SK-N-SH treated with all-trans-retinoic acid at 6 μM for 48 hours (cell line): ENCODE measurements around the gene EEFSEC.

Experiments
- ATAC-seq: fragments of 200-7000 bp; cut with Tn5 transposase; 3 replicates; pipeline ENCODE4 v1.9.1; 2020; ENCODE audit warnings: mild to moderate bottlenecking, moderate library complexity
- ARNTL ChIP-seq: fragments of 450-650 bp; formaldehyde crosslinking; IDR thresholded peaks from 2 replicates; pipeline ENCODE4 v1.5.0; 2020; ENCODE audit warnings: low read depth, mild to moderate bottlenecking, moderate library complexity, borderline replicate concordance
- BACH2 ChIP-seq: fragments of 250-450 bp; sonication (Bioruptor Pico); IDR thresholded peaks from 2 replicates; pipeline ENCODE4 v1.9.0; 2021; ENCODE audit warnings: mild to moderate bottlenecking, borderline replicate concordance
- CREB5 ChIP-seq: fragments of 250-450 bp; sonication (Bioruptor Pico); IDR thresholded peaks from 2 replicates; pipeline ENCODE4 v1.5.1; 2020; ENCODE audit warnings: low read depth, mild to moderate bottlenecking, moderate library complexity
- CSDC2 ChIP-seq: fragments of 250-450 bp; sonication (Bioruptor Pico); IDR thresholded peaks from 2 replicates; pipeline ENCODE4 v1.5.0; 2020; ENCODE audit warnings: mild to moderate bottlenecking, moderate library complexity
- ESRRG ChIP-seq: fragments of 250-450 bp; sonication (Bioruptor Pico); IDR thresholded peaks from 2 replicates; pipeline ENCODE4 v1.6.1; 2021; ENCODE audit warnings: mild to moderate bottlenecking
- GLIS3 ChIP-seq: fragments of 250-450 bp; sonication (Bioruptor Pico); IDR thresholded peaks from 2 replicates; pipeline ENCODE4 v1.5.0; 2020; ENCODE audit warnings: mild to moderate bottlenecking, moderate library complexity
- ISL1 ChIP-seq: fragments of 250-450 bp; sonication (Bioruptor Pico); IDR thresholded peaks from 2 replicates; pipeline ENCODE4 v2.1.2; 2022; ENCODE audit warnings: mild to moderate bottlenecking, moderate library complexity
- PATZ1 ChIP-seq: fragments of 250-450 bp; sonication (Bioruptor Pico); IDR thresholded peaks from 2 replicates; pipeline ENCODE4 v1.8.0; 2020; ENCODE audit warnings: mild to moderate bottlenecking, moderate library complexity, borderline replicate concordance
- PPARA ChIP-seq: fragments of 250-450 bp; sonication (Bioruptor Pico); IDR thresholded peaks from 2 replicates; pipeline ENCODE4 v1.5.0; 2020; ENCODE audit warnings: mild to moderate bottlenecking, borderline replicate concordance
- RARB ChIP-seq: fragments of 250-450 bp; sonication (Bioruptor Pico); IDR thresholded peaks from 2 replicates; pipeline ENCODE4 v1.8.0; 2021; ENCODE audit warnings: mild to moderate bottlenecking, moderate library complexity
- TCF4 ChIP-seq: fragments of 250-450 bp; sonication (Bioruptor Pico); IDR thresholded peaks from 2 replicates; pipeline ENCODE4 v1.8.0; 2021; ENCODE audit warnings: mild to moderate bottlenecking, moderate library complexity, borderline replicate concordance
- TOX ChIP-seq: fragments of 250-450 bp; sonication (Bioruptor Pico); IDR thresholded peaks from 2 replicates; pipeline ENCODE4 v1.8.0; 2021; ENCODE audit warnings: mild to moderate bottlenecking, moderate library complexity, borderline replicate concordance
- ZC3H10 ChIP-seq: fragments of 250-450 bp; sonication (Bioruptor Pico); IDR thresholded peaks from 2 replicates; pipeline ENCODE4 v1.5.1; 2021; ENCODE audit warnings: mild to moderate bottlenecking, moderate library complexity
- ZFP3 ChIP-seq: fragments of 250-450 bp; sonication (Bioruptor Pico); IDR thresholded peaks from 2 replicates; pipeline ENCODE4 v1.5.0; 2020; ENCODE audit warnings: mild to moderate bottlenecking, moderate library complexity
- ZNF565 ChIP-seq: fragments of 450-650 bp; formaldehyde crosslinking; conservative IDR thresholded peaks from 2 replicates; pipeline ENCODE4 v1.5.0; 2020; ENCODE audit warnings: low read depth, mild to moderate bottlenecking, moderate library complexity
- ZNF70 ChIP-seq: fragments of 450-650 bp; formaldehyde crosslinking; IDR thresholded peaks from 2 replicates; pipeline ENCODE4 v1.5.0; 2020; ENCODE audit warnings: mild to moderate bottlenecking, moderate library complexity
- ZNF8 ChIP-seq: fragments of 450-650 bp; formaldehyde crosslinking; IDR thresholded peaks from 2 replicates; pipeline ENCODE4 v1.5.0; 2020; ENCODE audit warnings: mild to moderate bottlenecking, moderate library complexity
- TF ChIP-seq, protein P1 (sequence below): fragments of 250-450 bp; sonication (Bioruptor Pico); IDR thresholded peaks from 2 replicates; pipeline ENCODE4 v1.5.0; 2020; ENCODE audit warnings: mild to moderate bottlenecking, moderate library complexity
- TF ChIP-seq, protein P2 (sequence below): fragments of 250-450 bp; sonication (Bioruptor Pico); IDR thresholded peaks from 2 replicates; pipeline ENCODE4 v1.8.0; 2021; ENCODE audit warnings: low read depth, mild to moderate bottlenecking, moderate library complexity, borderline replicate concordance
- TF ChIP-seq, protein P3 (sequence below): fragments of 250-450 bp; sonication (Bioruptor Pico); IDR thresholded peaks from 2 replicates; pipeline ENCODE4 v1.5.1; 2021; ENCODE audit warnings: mild to moderate bottlenecking, moderate library complexity

The EEFSEC gene

GRCh38 chr3:128355543-128355919 lies 202.2 kb downstream of the EEFSEC start:
- TF ChIP-seq ISL1 (no peak), TCF4 (CRISPR knock-in tag) (no peak), BACH2 (no peak), RARB (CRISPR knock-in tag) (no peak), TOX (CRISPR knock-in tag) (no peak), ZC3H10 (CRISPR knock-in tag) (no peak), ZNF8 (CRISPR knock-in tag) (no peak), PATZ1 (CRISPR knock-in tag) (no peak), CSDC2 (CRISPR knock-in tag) (no peak), PPARA (CRISPR knock-in tag) (no peak), ZFP3 (CRISPR knock-in tag) (no peak), ZNF565 (CRISPR knock-in tag) (no peak)
- TF ChIP-seq, protein P1, sequence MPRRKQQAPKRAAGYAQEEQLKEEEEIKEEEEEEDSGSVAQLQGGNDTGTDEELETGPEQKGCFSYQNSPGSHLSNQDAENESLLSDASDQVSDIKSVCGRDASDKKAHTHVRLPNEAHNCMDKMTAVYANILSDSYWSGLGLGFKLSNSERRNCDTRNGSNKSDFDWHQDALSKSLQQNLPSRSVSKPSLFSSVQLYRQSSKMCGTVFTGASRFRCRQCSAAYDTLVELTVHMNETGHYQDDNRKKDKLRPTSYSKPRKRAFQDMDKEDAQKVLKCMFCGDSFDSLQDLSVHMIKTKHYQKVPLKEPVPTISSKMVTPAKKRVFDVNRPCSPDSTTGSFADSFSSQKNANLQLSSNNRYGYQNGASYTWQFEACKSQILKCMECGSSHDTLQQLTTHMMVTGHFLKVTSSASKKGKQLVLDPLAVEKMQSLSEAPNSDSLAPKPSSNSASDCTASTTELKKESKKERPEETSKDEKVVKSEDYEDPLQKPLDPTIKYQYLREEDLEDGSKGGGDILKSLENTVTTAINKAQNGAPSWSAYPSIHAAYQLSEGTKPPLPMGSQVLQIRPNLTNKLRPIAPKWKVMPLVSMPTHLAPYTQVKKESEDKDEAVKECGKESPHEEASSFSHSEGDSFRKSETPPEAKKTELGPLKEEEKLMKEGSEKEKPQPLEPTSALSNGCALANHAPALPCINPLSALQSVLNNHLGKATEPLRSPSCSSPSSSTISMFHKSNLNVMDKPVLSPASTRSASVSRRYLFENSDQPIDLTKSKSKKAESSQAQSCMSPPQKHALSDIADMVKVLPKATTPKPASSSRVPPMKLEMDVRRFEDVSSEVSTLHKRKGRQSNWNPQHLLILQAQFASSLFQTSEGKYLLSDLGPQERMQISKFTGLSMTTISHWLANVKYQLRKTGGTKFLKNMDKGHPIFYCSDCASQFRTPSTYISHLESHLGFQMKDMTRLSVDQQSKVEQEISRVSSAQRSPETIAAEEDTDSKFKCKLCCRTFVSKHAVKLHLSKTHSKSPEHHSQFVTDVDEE (CRISPR knock-in tag), result no peak
- TF ChIP-seq, all 23 proteins: peak for 0

GRCh38 chr3:128356822-128357221 lies 203.5 kb downstream of the EEFSEC start:
- ATAC-seq, result no peak
- no peak for TF ChIP-seq CREB5
- TF ChIP-seq ISL1, result no peak
- TF ChIP-seq, protein P2, sequence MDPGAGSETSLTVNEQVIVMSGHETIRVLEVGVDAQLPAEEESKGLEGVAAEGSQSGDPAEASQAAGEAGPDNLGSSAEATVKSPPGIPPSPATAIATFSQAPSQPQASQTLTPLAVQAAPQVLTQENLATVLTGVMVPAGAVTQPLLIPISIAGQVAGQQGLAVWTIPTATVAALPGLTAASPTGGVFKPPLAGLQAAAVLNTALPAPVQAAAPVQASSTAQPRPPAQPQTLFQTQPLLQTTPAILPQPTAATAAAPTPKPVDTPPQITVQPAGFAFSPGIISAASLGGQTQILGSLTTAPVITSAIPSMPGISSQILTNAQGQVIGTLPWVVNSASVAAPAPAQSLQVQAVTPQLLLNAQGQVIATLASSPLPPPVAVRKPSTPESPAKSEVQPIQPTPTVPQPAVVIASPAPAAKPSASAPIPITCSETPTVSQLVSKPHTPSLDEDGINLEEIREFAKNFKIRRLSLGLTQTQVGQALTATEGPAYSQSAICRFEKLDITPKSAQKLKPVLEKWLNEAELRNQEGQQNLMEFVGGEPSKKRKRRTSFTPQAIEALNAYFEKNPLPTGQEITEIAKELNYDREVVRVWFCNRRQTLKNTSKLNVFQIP (CRISPR knock-in tag), result no peak
- TF ChIP-seq, protein P3, sequence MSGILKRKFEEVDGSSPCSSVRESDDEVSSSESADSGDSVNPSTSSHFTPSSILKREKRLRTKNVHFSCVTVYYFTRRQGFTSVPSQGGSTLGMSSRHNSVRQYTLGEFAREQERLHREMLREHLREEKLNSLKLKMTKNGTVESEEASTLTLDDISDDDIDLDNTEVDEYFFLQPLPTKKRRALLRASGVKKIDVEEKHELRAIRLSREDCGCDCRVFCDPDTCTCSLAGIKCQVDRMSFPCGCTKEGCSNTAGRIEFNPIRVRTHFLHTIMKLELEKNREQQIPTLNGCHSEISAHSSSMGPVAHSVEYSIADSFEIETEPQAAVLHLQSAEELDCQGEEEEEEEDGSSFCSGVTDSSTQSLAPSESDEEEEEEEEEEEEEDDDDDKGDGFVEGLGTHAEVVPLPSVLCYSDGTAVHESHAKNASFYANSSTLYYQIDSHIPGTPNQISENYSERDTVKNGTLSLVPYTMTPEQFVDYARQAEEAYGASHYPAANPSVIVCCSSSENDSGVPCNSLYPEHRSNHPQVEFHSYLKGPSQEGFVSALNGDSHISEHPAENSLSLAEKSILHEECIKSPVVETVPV (CRISPR knock-in tag), result no peak
- TF ChIP-seq, protein P1 (CRISPR knock-in tag), result no peak
- TF ChIP-seq ZNF8 (CRISPR knock-in tag), result no peak
- no peak for TF ChIP-seq PATZ1 (CRISPR knock-in tag)
- TF ChIP-seq ZC3H10 (CRISPR knock-in tag), result no peak
- TF ChIP-seq RARB (CRISPR knock-in tag), result no peak
- TF ChIP-seq GLIS3 (CRISPR knock-in tag), result no peak
- TF ChIP-seq CSDC2 (CRISPR knock-in tag), result no peak
- TF ChIP-seq ESRRG (CRISPR knock-in tag), result no peak
- no peak for TF ChIP-seq ARNTL (CRISPR knock-in tag)
- TF ChIP-seq ZNF565 (CRISPR knock-in tag), result no peak
- no peak for TF ChIP-seq PPARA (CRISPR knock-in tag)
- TF ChIP-seq TCF4 (CRISPR knock-in tag), result no peak
- TF ChIP-seq BACH2, result no peak
- no peak for TF ChIP-seq TOX (CRISPR knock-in tag)
- TF ChIP-seq ZNF70 (CRISPR knock-in tag), result no peak

More at GRCh38 chr3:128355543-128355919, 202.2 kb downstream of the EEFSEC start:
- no peak for ATAC-seq
